Loucy (cell line): ENCODE measurements around the gene TENT4B.

Source experiments
- H2AFZ ChIP-seq: fragments of 200-600 bp; sonication (generic); 2 replicates; pipeline ENCODE4 v1.6.0; 2016; ENCODE audit warnings: antibody characterized with exemption, mild to moderate bottlenecking, low read length, moderate library complexity
- H3F3A ChIP-seq: fragments of 200-600 bp; 2 replicates; pipeline ENCODE4 v1.6.0; 2016; ENCODE audit warnings: antibody characterized with exemption, low read depth, mild to moderate bottlenecking
- H3K27me3 ChIP-seq: fragments of 200-600 bp; sonication (generic); 2 replicates; pipeline ENCODE4 v1.6.1; 2014; ENCODE audit warnings: low read length, mild to moderate bottlenecking; ENCODE audit not compliant: insufficient read depth, poor library complexity, severe bottlenecking
- H3K36me3 ChIP-seq: fragments of 200-600 bp; sonication (generic); 2 replicates; pipeline ENCODE4 v1.6.1; 2016; ENCODE audit warnings: low read length; ENCODE audit not compliant: insufficient read depth
- H3K4me1 ChIP-seq: fragments of 200-600 bp; sonication (generic); 2 replicates; pipeline ENCODE4 v1.5.1; 2014; ENCODE audit warnings: low read length, mild to moderate bottlenecking; ENCODE audit not compliant: insufficient read depth, poor library complexity, severe bottlenecking
- H3K4me2 ChIP-seq: fragments of 200-600 bp; sonication (generic); 2 replicates; pipeline ENCODE4 v1.6.0; 2014; ENCODE audit warnings: antibody characterized with exemption, low read length, low read depth, mild to moderate bottlenecking; ENCODE audit not compliant: poor library complexity, severe bottlenecking
- H3K4me3 ChIP-seq: fragments of 200-600 bp; sonication (generic); 2 replicates; pipeline ENCODE4 v1.5.1; 2014; ENCODE audit warnings: low read length, mild to moderate bottlenecking, mixed read lengths; ENCODE audit not compliant: poor library complexity, severe bottlenecking
- H3K79me2 ChIP-seq: fragments of 200-600 bp; sonication (generic); 2 replicates; pipeline ENCODE4 v1.6.1; 2014; ENCODE audit warnings: low read length; ENCODE audit not compliant: insufficient read depth
- H3K9ac ChIP-seq: fragments of 200-600 bp; sonication (generic); 2 replicates; pipeline ENCODE4 v1.6.0; 2014; ENCODE audit warnings: mild to moderate bottlenecking, low read depth, low read length, moderate library complexity; ENCODE audit not compliant: poor library complexity, severe bottlenecking
- H3K9me2 ChIP-seq: fragments of 200-600 bp; sonication (generic); replicated peaks from 2 replicates; pipeline ENCODE4 v1.6.1; 2016; ENCODE audit warnings: low read depth, low read length, mixed read lengths
- H3K9me3 ChIP-seq: fragments of 200-600 bp; sonication (generic); 2 replicates; pipeline ENCODE4 v1.6.1; 2014; ENCODE audit warnings: mild to moderate bottlenecking, antibody characterized with exemption, low read length, low read depth; ENCODE audit not compliant: insufficient read depth
- H4K20me1 ChIP-seq: fragments of 200-600 bp; sonication (generic); 2 replicates; pipeline ENCODE4 v1.6.0; 2014; ENCODE audit warnings: antibody characterized with exemption, low read length, mild to moderate bottlenecking; ENCODE audit not compliant: insufficient read depth, poor library complexity, severe bottlenecking
- EZH2phosphoT487 ChIP-seq: fragments of 200-600 bp; IDR thresholded peaks from 2 replicates; pipeline ENCODE4 v1.6.1; 2018; ENCODE audit warnings: antibody characterized with exemption, mild to moderate bottlenecking, moderate library complexity, borderline replicate concordance
- TF ChIP-seq, protein P1 (sequence below): fragments of 200-600 bp; sonication (generic); conservative IDR thresholded peaks from 2 replicates; pipeline ENCODE4 v1.5.1; 2014; ENCODE audit warnings: mild to moderate bottlenecking, antibody characterized with exemption, low read length

TENT4B gene

DNA sequence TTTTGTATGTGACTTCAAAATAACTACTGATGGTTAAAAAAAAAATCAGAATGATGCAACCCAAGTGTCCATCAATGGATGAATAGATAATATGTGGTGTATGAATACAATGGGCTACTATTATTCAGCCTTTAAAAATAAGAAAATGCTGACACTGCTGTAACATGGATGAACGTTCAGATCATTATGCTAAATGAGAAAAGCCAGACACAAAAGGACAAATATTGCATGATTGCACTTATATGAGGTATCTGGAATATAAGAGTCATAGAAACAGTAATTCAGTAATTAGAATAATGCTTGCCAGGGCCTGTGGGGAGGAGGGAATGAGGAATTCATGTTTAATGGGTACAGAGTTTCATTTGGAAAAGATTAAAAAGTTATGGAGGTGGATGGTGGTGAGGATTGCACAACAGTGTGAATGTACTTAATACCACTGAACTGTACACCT lies 25.4 kb downstream of the TENT4B start:
- no peak overlapping the region for H3K4me2 ChIP-seq
- no peaks in the 10 kb centered on the region for H4K20me1 ChIP-seq
- no peak overlapping the region for H3K4me3 ChIP-seq
- no peaks in the 10 kb centered on the region for H3F3A ChIP-seq
- H3K9ac ChIP-seq, result no peak overlapping the region
- H3K27me3 ChIP-seq, result no peaks in the 10 kb centered on the region
- H3K36me3 ChIP-seq, result no peaks in the 10 kb centered on the region
- H3K79me2 ChIP-seq, result peaks cover 42% of the 10 kb centered on the region
- H3K9me3 ChIP-seq, result no peaks in the 10 kb centered on the region
- TF ChIP-seq EZH2phosphoT487, result no peak
- TF ChIP-seq, protein P1, sequence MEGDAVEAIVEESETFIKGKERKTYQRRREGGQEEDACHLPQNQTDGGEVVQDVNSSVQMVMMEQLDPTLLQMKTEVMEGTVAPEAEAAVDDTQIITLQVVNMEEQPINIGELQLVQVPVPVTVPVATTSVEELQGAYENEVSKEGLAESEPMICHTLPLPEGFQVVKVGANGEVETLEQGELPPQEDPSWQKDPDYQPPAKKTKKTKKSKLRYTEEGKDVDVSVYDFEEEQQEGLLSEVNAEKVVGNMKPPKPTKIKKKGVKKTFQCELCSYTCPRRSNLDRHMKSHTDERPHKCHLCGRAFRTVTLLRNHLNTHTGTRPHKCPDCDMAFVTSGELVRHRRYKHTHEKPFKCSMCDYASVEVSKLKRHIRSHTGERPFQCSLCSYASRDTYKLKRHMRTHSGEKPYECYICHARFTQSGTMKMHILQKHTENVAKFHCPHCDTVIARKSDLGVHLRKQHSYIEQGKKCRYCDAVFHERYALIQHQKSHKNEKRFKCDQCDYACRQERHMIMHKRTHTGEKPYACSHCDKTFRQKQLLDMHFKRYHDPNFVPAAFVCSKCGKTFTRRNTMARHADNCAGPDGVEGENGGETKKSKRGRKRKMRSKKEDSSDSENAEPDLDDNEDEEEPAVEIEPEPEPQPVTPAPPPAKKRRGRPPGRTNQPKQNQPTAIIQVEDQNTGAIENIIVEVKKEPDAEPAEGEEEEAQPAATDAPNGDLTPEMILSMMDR, result no peak
- H3K9me2 ChIP-seq, result no peaks in the 10 kb centered on the region
- H3K4me1 ChIP-seq, result no peaks in the 10 kb centered on the region
- no peak overlapping the region for H2AFZ ChIP-seq

DNA sequence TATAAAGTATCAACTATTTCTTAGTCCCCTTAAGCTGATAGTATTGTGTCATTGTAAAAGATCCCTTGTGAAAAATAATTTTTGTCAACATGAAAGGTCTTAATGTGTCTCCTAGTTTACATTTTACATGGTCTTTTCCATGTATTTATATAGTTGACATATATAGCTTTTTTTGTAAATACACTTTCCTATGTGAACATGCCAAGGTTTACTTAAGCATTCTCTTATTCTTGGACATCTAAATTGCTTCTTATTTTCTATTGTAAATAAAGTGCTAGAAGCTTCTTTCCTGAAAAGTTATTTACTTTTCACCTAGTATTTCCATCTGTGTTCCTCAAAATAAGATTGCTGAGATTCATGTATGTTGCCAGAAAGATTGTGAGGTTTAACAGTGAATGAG lies 29.3 kb downstream of the TENT4B start:
- Histone ChIP-seq H3K9me3 (no peaks in the 10 kb centered on the region), H3K9me2 (no peaks in the 10 kb centered on the region), H3F3A (no peaks in the 10 kb centered on the region), H3K4me3 (no peak overlapping the region), H3K79me2 (peaks cover 53% of the 10 kb centered on the region), H3K9ac (no peak overlapping the region), H3K4me2 (no peak overlapping the region), H3K4me1 (no peaks in the 10 kb centered on the region), H3K27me3 (no peaks in the 10 kb centered on the region), H2AFZ (no peak overlapping the region), H3K36me3 (no peaks in the 10 kb centered on the region), H4K20me1 (no peaks in the 10 kb centered on the region)
- no peak for TF ChIP-seq EZH2phosphoT487
- TF ChIP-seq, protein P1, result no peak

DNA sequence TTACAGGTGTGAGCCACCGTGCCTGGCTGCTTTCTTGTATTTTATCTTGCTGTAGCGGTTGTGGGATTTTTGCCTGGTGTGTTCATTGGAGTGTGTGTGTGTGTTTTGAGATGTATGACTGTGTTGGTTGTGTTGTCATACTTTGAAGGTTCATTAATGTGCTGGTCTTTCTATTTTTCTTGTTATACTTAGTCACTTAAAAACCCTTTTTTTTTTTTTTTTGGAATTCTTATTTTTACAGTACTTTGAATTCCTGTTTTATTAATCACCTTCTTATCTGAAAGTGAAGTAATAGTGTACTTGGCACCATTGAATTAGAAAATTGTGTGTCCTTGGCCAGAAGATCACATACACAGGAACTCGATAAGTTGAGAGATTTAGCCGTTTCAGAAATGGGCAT lies 30.2 kb downstream of the TENT4B start:
- no peaks in the 10 kb centered on the region for H3K4me1 ChIP-seq

More for the DNA sequence above, 30.2 kb downstream of the TENT4B start:
- Histone ChIP-seq H3K27me3 (no peaks in the 10 kb centered on the region), H3F3A (no peaks in the 10 kb centered on the region), H4K20me1 (no peaks in the 10 kb centered on the region), H2AFZ (no peak overlapping the region), H3K4me2 (no peak overlapping the region), H3K9me3 (no peaks in the 10 kb centered on the region), H3K9me2 (no peaks in the 10 kb centered on the region), H3K9ac (no peak overlapping the region), H3K4me3 (no peak overlapping the region), H3K79me2 (peaks cover 51% of the 10 kb centered on the region), H3K36me3 (no peaks in the 10 kb centered on the region)
- TF ChIP-seq, protein P1, result no peak
- TF ChIP-seq EZH2phosphoT487, result no peak
